ENCODE data around the gene MRM2.

- no peak for TF ChIP-seq EP300 (IDR thresholded peaks at IDR 0.05)
- no peak for TF ChIP-seq CTCF (IDR thresholded peaks at IDR 0.05)
- TF ChIP-seq POLR2AphosphoS5 (IDR thresholded peaks at IDR 0.05) = no peak
- TF ChIP-seq POLR2A (IDR thresholded peaks at IDR 0.05) = no peak
These were observed 28.0 kb upstream of the MRM2 start for GRCh38 chr7:2269991-2270460.

All from upper lobe of left lung (tissue), 4 donors.